ENCODE results near the gene TSPAN8. TPM values are rescaled to one million over a fixed set of nuclear protein-coding genes. Genes with fewer than 3 reads are reported as not detected.
"Not testable (repeated sequence)": the region's sequence is repeated elsewhere in the genome, so short reads cannot be mapped to it uniquely, and the experiment has no call there.

TSPAN8 gene
- total RNA-seq, 4 donors from 2014 or later = 5.9 to 22.9 (median 18.9) TPM

- H3K4me3 ChIP-seq (ENCODE audit: low read depth, poor library complexity, severe bottlenecking) = no peak overlapping the region
- 60 to 62% methylated on average over 4 of the region's 4 CpGs for WGBS, 2 donors
- DNase-seq (ENCODE audit: low spot score in 2 of 2) = no peak
- TF ChIP-seq CTCF (IDR thresholded peaks at IDR 0.05) (no peak), POLR2A (IDR thresholded peaks at IDR 0.05) (no peak)
- intact Hi-C loops (cut with DNase I; ENCODE audit: low total_unique reads) = no loop called here
These were observed 623 bp upstream of the TSPAN8 start for GRCh38 chr12:71158361-71158882.

GRCh38 chr12:71155225-71155624 lies 2.6 kb downstream of the TSPAN8 start:
- no peak for DNase-seq (ENCODE audit: low spot score in 2 of 2)
- intact Hi-C loops (cut with DNase I; ENCODE audit: low total_unique reads) = no loop called here
- TF ChIP-seq CTCF (IDR thresholded peaks at IDR 0.05) = no peak
- no peak for TF ChIP-seq POLR2A (IDR thresholded peaks at IDR 0.05)
- H3K4me3 ChIP-seq (ENCODE audit: low read depth, poor library complexity, severe bottlenecking) = no peak overlapping the region
- 83 to 85% methylated on average over 4 of the region's 4 CpGs for WGBS, 2 donors

DNA sequence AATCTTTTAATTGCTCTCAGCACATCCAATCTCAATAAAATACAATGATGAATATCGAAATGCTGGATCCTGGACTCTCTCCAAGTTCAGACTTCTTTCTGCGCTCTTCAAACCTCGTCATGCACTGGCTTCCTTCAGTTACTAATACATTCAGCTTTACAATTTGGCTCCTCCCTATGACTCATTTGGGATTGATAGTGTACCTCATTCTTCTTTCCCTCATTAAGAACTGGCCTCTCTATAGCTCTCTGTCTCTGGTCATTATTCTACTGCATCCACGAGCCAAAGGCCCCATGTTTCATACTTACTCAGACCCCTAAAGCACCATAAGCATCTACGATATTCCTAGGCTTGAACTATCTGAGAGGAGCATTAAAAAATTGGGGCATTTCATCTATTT lies 4.9 kb downstream of the TSPAN8 start:
- no peak for DNase-seq (ENCODE audit: low spot score in 2 of 2)
- TF ChIP-seq POLR2A (IDR thresholded peaks at IDR 0.05) = no peak
- no peak for TF ChIP-seq CTCF (IDR thresholded peaks at IDR 0.05)
- H3K4me3 ChIP-seq (ENCODE audit: low read depth, poor library complexity, severe bottlenecking) = no peak overlapping the region
- 75 to 82% methylated on average over 5 of the region's 5 CpGs for WGBS, 2 donors
- intact Hi-C loops (cut with DNase I; ENCODE audit: low total_unique reads) = no loop called here

GRCh38 chr12:71150041-71150440 lies 7.8 kb downstream of the TSPAN8 start:
- 74 to 81% methylated on average over 5 of the region's 5 CpGs for WGBS, 2 donors
- H3K4me3 ChIP-seq (ENCODE audit: low read depth, poor library complexity, severe bottlenecking); DNase-seq (ENCODE audit: low spot score in 2 of 2); intact Hi-C loops (cut with DNase I; ENCODE audit: low total_unique reads): not testable (repeated sequence)

DNA sequence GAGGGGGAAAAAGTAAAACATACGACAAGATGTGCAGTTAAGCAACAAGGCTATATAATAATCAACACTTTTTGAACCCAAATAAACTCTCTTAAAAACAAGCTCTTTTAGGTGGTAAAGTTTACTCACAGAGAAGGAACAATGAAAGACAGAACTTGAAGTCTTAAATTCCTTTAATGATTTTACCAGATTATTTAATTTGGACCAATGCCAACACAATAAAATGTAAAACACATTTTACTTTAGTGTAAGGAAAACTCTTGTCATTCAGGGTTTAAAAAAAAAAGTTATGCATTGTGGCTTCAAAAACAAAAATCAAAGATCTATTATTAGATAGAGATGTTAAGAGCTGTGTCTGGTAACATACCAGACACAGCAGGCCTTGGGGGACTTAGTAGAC lies 13.1 kb downstream of the TSPAN8 start:
- TF ChIP-seq CTCF (IDR thresholded peaks at IDR 0.05) (no peak), POLR2A (IDR thresholded peaks at IDR 0.05) (no peak)
- WGBS, 2 donors = 45 to 52% methylated on average over 1 of the region's 1 CpG
- no peak for DNase-seq (ENCODE audit: low spot score in 2 of 2)
- H3K4me3 ChIP-seq (ENCODE audit: low read depth, poor library complexity, severe bottlenecking) = no peak overlapping the region
- intact Hi-C loops (cut with DNase I; ENCODE audit: low total_unique reads) = no loop called here

DNA sequence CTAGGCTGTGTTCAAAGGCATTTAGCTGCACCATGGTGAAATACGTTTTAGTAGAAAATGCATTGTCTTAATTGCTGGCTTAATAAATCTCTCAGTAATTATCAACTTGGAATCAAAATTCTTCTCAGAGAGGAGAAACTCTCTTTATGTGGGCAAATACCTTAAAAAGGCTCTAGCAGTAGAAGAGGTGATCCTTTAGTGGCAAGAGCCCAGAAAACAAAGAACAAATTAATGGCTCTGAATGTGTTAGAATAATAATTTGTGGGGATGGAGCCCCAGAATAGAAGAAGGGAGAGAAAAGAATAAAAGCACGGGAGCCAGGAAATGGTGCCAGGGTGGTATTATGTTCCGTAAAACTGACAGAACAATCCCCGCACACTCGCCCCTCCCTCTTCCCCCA lies 14.8 kb downstream of the TSPAN8 start:
- WGBS, 2 donors = 82 to 87% methylated on average over 5 of the region's 5 CpGs
- intact Hi-C loops (cut with DNase I; ENCODE audit: low total_unique reads) = no loop called here
- no peak for TF ChIP-seq CTCF (IDR thresholded peaks at IDR 0.05)
- no peak for TF ChIP-seq POLR2A (IDR thresholded peaks at IDR 0.05)
- no peak for DNase-seq (ENCODE audit: low spot score in 2 of 2)
- H3K4me3 ChIP-seq (ENCODE audit: low read depth, poor library complexity, severe bottlenecking) = no peak overlapping the region

Data from lower leg skin (tissue), 4 donors.